ENCODE results near the gene BANF1. TPM values are rescaled to one million over a fixed set of nuclear protein-coding genes. Genes with fewer than 3 reads are reported as not detected.

Gene BANF1
- total and polyA plus RNA-seq, 10 of the 15 experiments (the other 5 are each of a cell fraction or from before 2014, with no cell fraction given): 99.0 to 574 (median 297) TPM

DNA sequence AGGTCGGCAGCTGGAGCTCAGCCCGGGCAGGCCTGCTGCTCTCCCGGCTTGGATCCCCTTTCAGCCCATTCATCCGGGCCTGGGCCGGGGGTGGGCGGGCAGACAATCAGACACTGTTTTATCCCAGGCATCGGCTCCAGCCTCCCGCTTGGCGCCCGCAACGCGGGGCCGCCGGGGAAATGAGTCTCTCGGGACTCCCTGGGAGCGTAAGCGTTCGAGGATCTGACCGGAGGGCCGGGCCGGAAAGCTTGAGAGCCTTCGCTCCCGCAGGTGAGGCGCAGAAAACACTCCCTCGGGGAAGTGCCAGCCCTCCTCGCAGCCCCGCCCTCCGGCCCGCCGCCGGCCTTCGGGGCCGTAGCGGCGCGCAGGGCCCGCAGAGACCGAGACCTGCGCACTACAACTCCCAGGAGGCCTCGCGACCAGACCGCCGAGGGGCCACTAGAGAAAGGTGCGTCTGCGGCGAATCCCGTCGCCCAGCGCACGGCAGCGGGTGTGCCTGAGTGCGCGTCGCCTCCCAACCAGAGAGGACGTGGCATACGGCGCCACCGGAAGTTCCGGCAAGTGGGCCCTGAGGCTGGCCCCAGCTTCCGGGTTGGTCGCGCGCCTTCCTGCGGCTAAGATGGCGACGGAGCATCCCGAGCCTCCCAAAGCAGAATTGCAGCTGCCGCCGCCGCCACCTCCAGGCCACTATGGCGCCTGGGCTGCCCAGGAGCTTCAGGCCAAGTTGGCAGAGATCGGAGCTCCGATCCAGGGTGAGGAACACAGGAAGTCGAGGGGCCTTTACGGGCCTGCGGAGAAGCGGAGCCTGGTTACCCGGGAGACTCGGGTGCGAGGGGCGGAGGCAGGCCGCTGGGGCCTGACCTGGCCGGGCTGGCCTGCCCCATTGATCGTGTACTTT lies 49.7 kb downstream of the BANF1 start, which contains the start of gene SF3B2 (continued):
- TF ChIP-seq SREBF2 (IDR thresholded peaks at IDR 0.05; ENCODE audit: low read length): peak; percentile 65
- TF ChIP-seq, protein P1, sequence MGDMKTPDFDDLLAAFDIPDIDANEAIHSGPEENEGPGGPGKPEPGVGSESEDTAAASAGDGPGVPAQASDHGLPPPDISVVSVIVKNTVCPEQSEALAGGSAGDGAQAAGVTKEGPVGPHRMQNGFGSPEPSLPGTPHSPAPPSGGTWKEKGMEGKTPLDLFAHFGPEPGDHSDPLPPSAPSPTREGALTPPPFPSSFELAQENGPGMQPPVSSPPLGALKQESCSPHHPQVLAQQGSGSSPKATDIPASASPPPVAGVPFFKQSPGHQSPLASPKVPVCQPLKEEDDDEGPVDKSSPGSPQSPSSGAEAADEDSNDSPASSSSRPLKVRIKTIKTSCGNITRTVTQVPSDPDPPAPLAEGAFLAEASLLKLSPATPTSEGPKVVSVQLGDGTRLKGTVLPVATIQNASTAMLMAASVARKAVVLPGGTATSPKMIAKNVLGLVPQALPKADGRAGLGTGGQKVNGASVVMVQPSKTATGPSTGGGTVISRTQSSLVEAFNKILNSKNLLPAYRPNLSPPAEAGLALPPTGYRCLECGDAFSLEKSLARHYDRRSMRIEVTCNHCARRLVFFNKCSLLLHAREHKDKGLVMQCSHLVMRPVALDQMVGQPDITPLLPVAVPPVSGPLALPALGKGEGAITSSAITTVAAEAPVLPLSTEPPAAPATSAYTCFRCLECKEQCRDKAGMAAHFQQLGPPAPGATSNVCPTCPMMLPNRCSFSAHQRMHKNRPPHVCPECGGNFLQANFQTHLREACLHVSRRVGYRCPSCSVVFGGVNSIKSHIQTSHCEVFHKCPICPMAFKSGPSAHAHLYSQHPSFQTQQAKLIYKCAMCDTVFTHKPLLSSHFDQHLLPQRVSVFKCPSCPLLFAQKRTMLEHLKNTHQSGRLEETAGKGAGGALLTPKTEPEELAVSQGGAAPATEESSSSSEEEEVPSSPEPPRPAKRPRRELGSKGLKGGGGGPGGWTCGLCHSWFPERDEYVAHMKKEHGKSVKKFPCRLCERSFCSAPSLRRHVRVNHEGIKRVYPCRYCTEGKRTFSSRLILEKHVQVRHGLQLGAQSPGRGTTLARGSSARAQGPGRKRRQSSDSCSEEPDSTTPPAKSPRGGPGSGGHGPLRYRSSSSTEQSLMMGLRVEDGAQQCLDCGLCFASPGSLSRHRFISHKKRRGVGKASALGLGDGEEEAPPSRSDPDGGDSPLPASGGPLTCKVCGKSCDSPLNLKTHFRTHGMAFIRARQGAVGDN (IDR thresholded peaks at IDR 0.05): no peak
- peak; percentile 93 for TF ChIP-seq CREM (IDR thresholded peaks at IDR 0.05; ENCODE audit: low read depth)
- TF ChIP-seq CREB1 (IDR thresholded peaks at IDR 0.05; ENCODE audit: low read depth): peak; percentile 91
- TF ChIP-seq GABPA (IDR thresholded peaks at IDR 0.05; ENCODE audit: low read depth): peak; percentile 95
- peak; percentile 77 for TF ChIP-seq RUNX3 (IDR thresholded peaks at IDR 0.05; ENCODE audit: low read length)
- TF ChIP-seq IRF4 (IDR thresholded peaks at IDR 0.05; ENCODE audit: low read depth, low read length): no peak
- TF ChIP-seq, protein P2, sequence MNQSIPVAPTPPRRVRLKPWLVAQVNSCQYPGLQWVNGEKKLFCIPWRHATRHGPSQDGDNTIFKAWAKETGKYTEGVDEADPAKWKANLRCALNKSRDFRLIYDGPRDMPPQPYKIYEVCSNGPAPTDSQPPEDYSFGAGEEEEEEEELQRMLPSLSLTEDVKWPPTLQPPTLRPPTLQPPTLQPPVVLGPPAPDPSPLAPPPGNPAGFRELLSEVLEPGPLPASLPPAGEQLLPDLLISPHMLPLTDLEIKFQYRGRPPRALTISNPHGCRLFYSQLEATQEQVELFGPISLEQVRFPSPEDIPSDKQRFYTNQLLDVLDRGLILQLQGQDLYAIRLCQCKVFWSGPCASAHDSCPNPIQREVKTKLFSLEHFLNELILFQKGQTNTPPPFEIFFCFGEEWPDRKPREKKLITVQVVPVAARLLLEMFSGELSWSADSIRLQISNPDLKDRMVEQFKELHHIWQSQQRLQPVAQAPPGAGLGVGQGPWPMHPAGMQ (IDR thresholded peaks at IDR 0.05; ENCODE audit: borderline replicate concordance): no peak
- TF ChIP-seq EGR1 (IDR thresholded peaks at IDR 0.05; ENCODE audit: borderline replicate concordance in 1 of 2, low read depth in 2 of 2, low read length in 2 of 2): peak; percentile 30 to 38; a peak in 2 of 3 replicates
- no peak; the same call in 1 of the 2 replicates for TF ChIP-seq SPI1 (IDR thresholded peaks at IDR 0.05; ENCODE audit: borderline replicate concordance, insufficient read depth, low read depth, low read length)
- no peak for TF ChIP-seq KLF5 (IDR thresholded peaks at IDR 0.05; ENCODE audit: partially characterized antibody)
- TF ChIP-seq POLR2A (IDR thresholded peaks at IDR 0.05; ENCODE audit: low read depth, low read length): peak; percentile 97
- TF ChIP-seq RB1 (IDR thresholded peaks at IDR 0.05; ENCODE audit: borderline replicate concordance): peak; percentile 81; the same call in 1 of the 2 replicates
- TF ChIP-seq NRF1 (conservative IDR thresholded peaks at IDR 0.05; ENCODE audit: low read depth, low read length): peak; percentile 51
- TF ChIP-seq RFX5 (IDR thresholded peaks at IDR 0.05; ENCODE audit: low read depth, low read length): peak; percentile 23; the same call in 1 of the 2 replicates
- no peak for TF ChIP-seq SUZ12 (IDR thresholded peaks at IDR 0.05; ENCODE audit: unreplicated experiment)
- peak; percentile 89; the same call in 1 of the 2 replicates for TF ChIP-seq GATAD2B (conservative IDR thresholded peaks at IDR 0.05; ENCODE audit: low read depth)
- TF ChIP-seq, protein P3, sequence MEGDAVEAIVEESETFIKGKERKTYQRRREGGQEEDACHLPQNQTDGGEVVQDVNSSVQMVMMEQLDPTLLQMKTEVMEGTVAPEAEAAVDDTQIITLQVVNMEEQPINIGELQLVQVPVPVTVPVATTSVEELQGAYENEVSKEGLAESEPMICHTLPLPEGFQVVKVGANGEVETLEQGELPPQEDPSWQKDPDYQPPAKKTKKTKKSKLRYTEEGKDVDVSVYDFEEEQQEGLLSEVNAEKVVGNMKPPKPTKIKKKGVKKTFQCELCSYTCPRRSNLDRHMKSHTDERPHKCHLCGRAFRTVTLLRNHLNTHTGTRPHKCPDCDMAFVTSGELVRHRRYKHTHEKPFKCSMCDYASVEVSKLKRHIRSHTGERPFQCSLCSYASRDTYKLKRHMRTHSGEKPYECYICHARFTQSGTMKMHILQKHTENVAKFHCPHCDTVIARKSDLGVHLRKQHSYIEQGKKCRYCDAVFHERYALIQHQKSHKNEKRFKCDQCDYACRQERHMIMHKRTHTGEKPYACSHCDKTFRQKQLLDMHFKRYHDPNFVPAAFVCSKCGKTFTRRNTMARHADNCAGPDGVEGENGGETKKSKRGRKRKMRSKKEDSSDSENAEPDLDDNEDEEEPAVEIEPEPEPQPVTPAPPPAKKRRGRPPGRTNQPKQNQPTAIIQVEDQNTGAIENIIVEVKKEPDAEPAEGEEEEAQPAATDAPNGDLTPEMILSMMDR (IDR thresholded peaks at IDR 0.05 in 2 of 3, conservative IDR thresholded peaks at IDR 0.05 in 1 of 3; ENCODE audit: control insufficient read depth in 2 of 3, extremely low read depth in 1 of 3, insufficient read depth in 1 of 3, low read depth in 3 of 3, low read length in 3 of 3): no peak
